Measurements from ENCODE around the gene CD93. TPM values are rescaled to one million over a fixed set of nuclear protein-coding genes. Genes with fewer than 3 reads are reported as not detected.

Gene CD93
- total and polyA plus RNA-seq, 2 of the 8 experiments (the other 6 are each of a cell fraction or from before 2014, with no cell fraction given): under 0.01 to 0.07 TPM

DNA sequence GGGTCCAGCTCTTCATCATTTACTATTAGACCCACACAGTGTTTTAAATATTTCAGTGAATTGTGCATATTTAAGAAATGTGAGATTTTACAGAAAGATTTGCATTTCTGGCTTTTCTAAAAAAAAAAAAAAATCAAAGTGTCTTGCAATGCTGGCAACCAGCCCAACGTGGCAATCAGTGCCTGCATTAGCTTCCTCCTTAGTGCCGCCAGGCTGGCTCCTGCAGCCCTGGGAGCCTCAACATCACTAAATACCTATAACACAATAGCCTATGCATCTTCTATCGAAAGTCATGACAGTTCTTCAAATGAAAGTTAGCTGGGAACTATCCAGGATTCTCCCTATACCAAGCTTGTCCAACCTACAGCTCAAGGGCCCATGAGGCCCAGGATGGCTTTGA is 9.4 kb upstream of the CD93 start:
- Histone ChIP-seq H2BK5ac (ENCODE audit: low read depth, low read length) (no peak overlapping the region), H3K27ac (ENCODE audit: low read depth, low read length) (no peak overlapping the region), H2BK120ac (replicated peaks; ENCODE audit: low read depth, low read length) (no peak overlapping the region), H2BK20ac (ENCODE audit: low read length) (no peak overlapping the region), H2AFZ (ENCODE audit: low read length) (no peak overlapping the region), H3K18ac (ENCODE audit: extremely low read depth, low read length) (no peak overlapping the region), H3K27me3 (replicated peaks in 1 of 4; ENCODE audit: control insufficient read depth in 3 of 4, extremely low read depth in 1 of 4, insufficient read depth in 3 of 4, low read length in 3 of 4) (no peaks in the 10 kb centered on the region), H4K91ac (replicated peaks; ENCODE audit: insufficient read length, low read length) (no peak overlapping the region), H3K4me1 (replicated peaks in 1 of 4; ENCODE audit: control insufficient read depth in 3 of 4, insufficient read depth in 4 of 4, low read length in 3 of 4) (peaks cover 0 to 4% (median 2%) of the 10 kb centered on the region in 4 experiments; a peak in 3 of 7 replicates), H3K36me3 (ENCODE audit: control insufficient read depth in 2 of 4, insufficient read depth in 4 of 4, low read length in 3 of 4) (no peaks in the 10 kb centered on the region), H4K5ac (ENCODE audit: insufficient read length, low read depth, low read length) (no peak overlapping the region), H3K79me2 (ENCODE audit: control insufficient read depth in 1 of 2, insufficient read depth in 2 of 2, low read length in 2 of 2) (no peaks in the 10 kb centered on the region), H3K56ac (replicated peaks; ENCODE audit: insufficient read length, low read depth, low read length) (no peak overlapping the region), H2AK5ac (ENCODE audit: low read depth, low read length) (no peak overlapping the region), H2BK15ac (ENCODE audit: low read length) (no peak overlapping the region), H4K8ac (ENCODE audit: extremely low read depth, insufficient read depth, low read length) (no peak overlapping the region), H3K14ac (ENCODE audit: insufficient read length) (no peak overlapping the region), H4K20me1 (replicated peaks in 1 of 2; ENCODE audit: control insufficient read depth in 1 of 2, insufficient read depth in 2 of 2, low read length in 2 of 2) (no peaks in the 10 kb centered on the region), H3K9me3 (ENCODE audit: insufficient read depth in 2 of 2, low read depth in 1 of 2, low read length in 1 of 2) (no peaks in the 10 kb centered on the region), H3K23me2 (ENCODE audit: low read depth, low read length) (no peaks in the 10 kb centered on the region), H3K9ac (replicated peaks in 1 of 4; ENCODE audit: extremely low read depth in 1 of 4, low read depth in 3 of 4, low read length in 3 of 4) (no peak overlapping the region), H3K4me2 (ENCODE audit: insufficient read depth in 1 of 2, low read depth in 2 of 2, low read length in 2 of 2) (no peak overlapping the region), H3K23ac (ENCODE audit: insufficient read length) (no peak overlapping the region), H2BK12ac (ENCODE audit: low read depth, low read length) (no peak overlapping the region), H3K4me3 (ENCODE audit: extremely low read depth in 1 of 4, insufficient read depth in 2 of 4, low read depth in 3 of 4, low read length in 4 of 4) (no peak overlapping the region), H3K4ac (replicated peaks; ENCODE audit: insufficient read length, low read depth, low read length) (no peak overlapping the region), H3K79me1 (ENCODE audit: low read depth, low read length) (no peaks in the 10 kb centered on the region)
- TF ChIP-seq SP4 (IDR thresholded peaks at IDR 0.05; ENCODE audit: low read length) (no peak), CREB1 (IDR thresholded peaks at IDR 0.05) (no peak), BACH1 (IDR thresholded peaks at IDR 0.05; ENCODE audit: low read length) (no peak), BRCA1 (IDR thresholded peaks at IDR 0.05; ENCODE audit: low read depth, low read length) (no peak), HDAC6 (IDR thresholded peaks at IDR 0.05; ENCODE audit: low read depth, low read length) (no peak), ZNF274 (IDR thresholded peaks at IDR 0.05; ENCODE audit: borderline replicate concordance, extremely low read depth, low read length) (no peak), SIN3A (conservative IDR thresholded peaks at IDR 0.05 in 1 of 2, IDR thresholded peaks at IDR 0.05 in 1 of 2; ENCODE audit: low read depth in 1 of 2, low read length in 2 of 2) (no peak), TAF1 (IDR thresholded peaks at IDR 0.05; ENCODE audit: low read depth, low read length) (no peak), PHF8 (conservative IDR thresholded peaks at IDR 0.05; ENCODE audit: low read depth, low read length) (no peak), CHD2 (IDR thresholded peaks at IDR 0.05; ENCODE audit: low read length) (no peak), GTF2F1 (IDR thresholded peaks at IDR 0.05; ENCODE audit: borderline replicate concordance, low read depth, low read length) (no peak), SP2 (IDR thresholded peaks at IDR 0.05; ENCODE audit: low read length) (no peak)
- FAIRE-seq (no peak), DNase-seq (ENCODE audit: low read depth in 1 of 2, low spot score in 2 of 2) (no peak)
- 92% methylated on average over 3 of the region's 3 CpGs; no CpG with 5 or more reads in 1 of the 2 experiments for WGBS, 2 experiments (ENCODE audit: extremely low coverage in 1 of 2, insufficient coverage in 1 of 2, insufficient read length in 1 of 2, insufficient replicate concordance in 2 of 2, low coverage in 1 of 2, low lambda C conversion rate in 2 of 2, missing lambda C conversion rate in 1 of 2)
- CTCF ChIA-PET (ENCODE audit: partially characterized antibody): interaction anchor here (0.6 to 3.1 kb wide), 6 partner anchors 10 to 960 kb away, joined by 3 to 15 read pairs (median 4); no protein-coding TSS in a partner anchor
- POLR2A ChIA-PET (ENCODE audit: partially characterized antibody): no interaction called here

All from H1 (cell line).